ENCODE data around the gene GTF2I.

The GTF2I gene

DNA sequence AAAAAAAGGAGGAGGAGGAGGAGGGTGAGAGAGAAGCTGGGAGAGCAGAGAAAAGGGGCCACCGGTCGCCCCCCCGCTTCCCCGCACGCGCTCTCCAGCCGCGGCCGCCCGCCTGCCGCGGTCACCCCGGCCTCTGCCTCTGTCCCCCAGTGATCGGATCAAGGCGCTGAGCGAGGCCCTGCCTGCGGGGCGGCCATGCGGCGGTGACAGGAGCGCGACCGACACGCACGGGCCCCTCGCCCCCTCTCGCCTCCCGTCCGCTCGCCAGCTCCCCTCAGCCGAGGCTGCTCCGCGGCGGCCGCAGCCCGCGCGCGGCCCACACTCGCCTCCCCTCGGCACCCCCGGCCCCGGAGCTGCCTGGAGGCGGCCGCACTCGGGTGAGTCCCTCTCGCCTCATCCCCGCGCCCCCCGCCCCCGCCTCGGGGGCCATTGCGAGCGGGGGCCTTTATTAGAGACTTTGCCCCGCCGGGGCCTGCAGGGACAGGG is at the start of gene GTF2I:
Gene GTF2I, plus strand, starts transcription at position 27 of the 486 bp plus-strand sequence. CDS start 31,411 bp downstream, outside the sequence.
- TF ChIP-seq EZH2phosphoT487 (IDR thresholded peaks at IDR 0.05; ENCODE audit: borderline replicate concordance) = no peak
- TF ChIP-seq, protein P1, sequence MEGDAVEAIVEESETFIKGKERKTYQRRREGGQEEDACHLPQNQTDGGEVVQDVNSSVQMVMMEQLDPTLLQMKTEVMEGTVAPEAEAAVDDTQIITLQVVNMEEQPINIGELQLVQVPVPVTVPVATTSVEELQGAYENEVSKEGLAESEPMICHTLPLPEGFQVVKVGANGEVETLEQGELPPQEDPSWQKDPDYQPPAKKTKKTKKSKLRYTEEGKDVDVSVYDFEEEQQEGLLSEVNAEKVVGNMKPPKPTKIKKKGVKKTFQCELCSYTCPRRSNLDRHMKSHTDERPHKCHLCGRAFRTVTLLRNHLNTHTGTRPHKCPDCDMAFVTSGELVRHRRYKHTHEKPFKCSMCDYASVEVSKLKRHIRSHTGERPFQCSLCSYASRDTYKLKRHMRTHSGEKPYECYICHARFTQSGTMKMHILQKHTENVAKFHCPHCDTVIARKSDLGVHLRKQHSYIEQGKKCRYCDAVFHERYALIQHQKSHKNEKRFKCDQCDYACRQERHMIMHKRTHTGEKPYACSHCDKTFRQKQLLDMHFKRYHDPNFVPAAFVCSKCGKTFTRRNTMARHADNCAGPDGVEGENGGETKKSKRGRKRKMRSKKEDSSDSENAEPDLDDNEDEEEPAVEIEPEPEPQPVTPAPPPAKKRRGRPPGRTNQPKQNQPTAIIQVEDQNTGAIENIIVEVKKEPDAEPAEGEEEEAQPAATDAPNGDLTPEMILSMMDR (conservative IDR thresholded peaks at IDR 0.05; ENCODE audit: low read length) = no peak
- no peaks in the 10 kb centered on the region; the same call in 1 of the 2 replicates for H3F3A ChIP-seq (ENCODE audit: low read depth)
- peaks cover 60% of the 10 kb centered on the region for H3K79me2 ChIP-seq (ENCODE audit: insufficient read depth, low read length)
- peak within 1 kb of the TSS; percentile 68 for H2AFZ ChIP-seq (ENCODE audit: low read length)
- peaks cover 34% of the 10 kb centered on the region for H3K4me1 ChIP-seq (ENCODE audit: insufficient read depth, low read length, poor library complexity, severe bottlenecking)
- H3K36me3 ChIP-seq (ENCODE audit: insufficient read depth, low read length) = no peaks in the 10 kb centered on the region
- no peaks in the 10 kb centered on the region for H3K9me2 ChIP-seq (replicated peaks; ENCODE audit: low read depth, low read length)
- H3K27me3 ChIP-seq (ENCODE audit: insufficient read depth, low read length, poor library complexity, severe bottlenecking) = peaks cover 5% of the 10 kb centered on the region
- peak within 1 kb of the TSS; percentile 88 for H3K4me2 ChIP-seq (ENCODE audit: low read depth, low read length, poor library complexity, severe bottlenecking)
- peak within 1 kb of the TSS; percentile 99 for H3K9ac ChIP-seq (ENCODE audit: low read depth, low read length, poor library complexity, severe bottlenecking)
- H4K20me1 ChIP-seq (ENCODE audit: insufficient read depth, low read length, poor library complexity, severe bottlenecking) = peaks cover 43% of the 10 kb centered on the region
- H3K9me3 ChIP-seq (ENCODE audit: insufficient read depth, low read depth, low read length) = no peaks in the 10 kb centered on the region
- H3K4me3 ChIP-seq (ENCODE audit: low read length, poor library complexity, severe bottlenecking) = peak within 1 kb of the TSS; percentile 84

DNA sequence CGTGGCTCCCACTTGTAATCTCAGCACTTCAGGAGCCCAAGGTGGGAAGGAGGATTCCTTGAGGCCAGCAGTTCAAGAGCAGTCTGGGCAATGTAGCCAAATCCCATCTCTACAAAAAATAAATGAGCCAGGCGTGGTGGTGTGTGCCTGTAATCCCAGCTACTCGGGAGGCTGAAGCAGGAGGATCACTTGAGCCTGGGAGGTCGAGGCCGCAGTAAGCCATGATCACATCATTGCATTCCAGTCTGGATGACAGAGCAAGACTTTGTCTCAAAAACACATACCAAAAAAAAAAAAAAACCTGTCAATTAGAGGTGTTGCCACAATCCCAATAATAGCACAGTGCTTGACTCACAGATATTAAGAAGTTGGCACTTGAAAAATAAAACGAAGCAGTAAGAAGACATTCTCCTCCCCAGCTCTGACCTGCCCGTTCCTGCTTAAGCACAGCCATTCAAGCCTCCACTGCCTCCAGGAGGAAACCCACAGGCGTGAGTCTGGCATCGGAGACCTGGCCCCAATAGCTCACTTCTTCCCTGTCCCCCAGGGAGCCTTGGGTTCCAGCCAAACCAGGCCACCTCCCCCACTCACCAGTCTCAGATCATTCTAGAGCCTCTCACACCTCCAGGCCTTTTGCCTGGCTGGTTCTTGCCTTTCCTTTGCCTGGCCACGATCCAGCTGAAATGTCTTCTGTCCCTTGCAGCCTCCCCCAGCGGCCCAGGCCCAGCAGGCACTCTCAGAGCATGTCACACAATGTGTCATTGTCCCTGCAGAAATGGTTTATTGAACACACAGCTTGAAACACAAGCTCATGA is 45.3 kb upstream of the GTF2I start:
- H3K36me3 ChIP-seq (ENCODE audit: insufficient read depth, low read length) = no peaks in the 10 kb centered on the region
- no peaks in the 10 kb centered on the region for H3K9me3 ChIP-seq (ENCODE audit: insufficient read depth, low read depth, low read length)
- no peaks in the 10 kb centered on the region for H3K9me2 ChIP-seq (replicated peaks; ENCODE audit: low read depth, low read length)
- H3K4me2 ChIP-seq (ENCODE audit: low read depth, low read length, poor library complexity, severe bottlenecking) = no peak overlapping the region
- no peak overlapping the region for H3K9ac ChIP-seq (ENCODE audit: low read depth, low read length, poor library complexity, severe bottlenecking)
- H3K79me2 ChIP-seq (ENCODE audit: insufficient read depth, low read length) = no peaks in the 10 kb centered on the region
- H3K4me1 ChIP-seq (ENCODE audit: insufficient read depth, low read length, poor library complexity, severe bottlenecking) = peaks cover 8% of the 10 kb centered on the region
- H3F3A ChIP-seq (ENCODE audit: low read depth) = no peaks in the 10 kb centered on the region
- H3K4me3 ChIP-seq (ENCODE audit: low read length, poor library complexity, severe bottlenecking) = no peak overlapping the region
- TF ChIP-seq EZH2phosphoT487 (IDR thresholded peaks at IDR 0.05; ENCODE audit: borderline replicate concordance) = no peak
- TF ChIP-seq, protein P1 (conservative IDR thresholded peaks at IDR 0.05; ENCODE audit: low read length) = no peak
- no peaks in the 10 kb centered on the region for H3K27me3 ChIP-seq (ENCODE audit: insufficient read depth, low read length, poor library complexity, severe bottlenecking)
- H4K20me1 ChIP-seq (ENCODE audit: insufficient read depth, low read length, poor library complexity, severe bottlenecking) = no peaks in the 10 kb centered on the region
- no peak overlapping the region for H2AFZ ChIP-seq (ENCODE audit: low read length)

DNA sequence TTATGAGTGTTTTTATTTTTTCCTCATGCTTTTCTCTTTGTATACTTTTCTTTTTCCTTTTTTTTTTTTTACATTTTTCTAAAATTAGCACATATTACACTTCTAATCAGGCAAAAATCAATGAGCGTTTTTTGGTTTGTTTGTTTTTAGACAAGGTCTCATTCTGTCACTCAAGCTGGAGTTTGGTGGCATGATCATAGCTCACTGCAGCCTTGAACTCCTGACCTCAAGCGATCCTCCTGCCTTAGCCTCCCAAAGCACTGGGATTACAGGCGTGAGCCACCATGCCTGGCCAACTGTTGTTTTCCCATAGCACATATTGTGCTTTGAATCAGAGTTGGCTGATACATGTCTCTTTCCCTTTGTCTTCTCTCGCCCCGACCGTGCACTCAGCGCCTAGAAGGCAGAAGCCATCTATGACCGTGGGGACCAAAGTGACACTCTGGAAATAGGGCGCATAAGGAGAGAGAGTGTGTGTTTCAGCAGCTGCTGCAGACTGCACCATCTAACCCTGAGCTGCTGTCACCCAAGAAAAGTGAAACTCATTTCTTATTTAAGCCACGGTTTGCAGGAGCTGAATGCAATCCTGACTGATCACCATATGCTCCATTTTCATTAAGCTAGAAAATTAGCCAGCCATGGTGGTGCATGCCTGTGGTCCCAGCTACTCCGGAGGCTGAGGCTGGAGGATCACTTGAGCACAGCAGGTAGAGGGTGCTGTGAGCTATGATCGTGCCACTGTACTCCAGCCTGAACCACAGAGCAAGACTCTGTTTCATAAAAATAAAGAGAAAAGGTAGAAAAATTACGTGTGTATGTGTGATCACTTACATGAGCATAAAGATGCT is 41.4 kb upstream of the GTF2I start:
- H3F3A ChIP-seq (ENCODE audit: low read depth) = no peaks in the 10 kb centered on the region
- peaks cover 14% of the 10 kb centered on the region for H3K4me1 ChIP-seq (ENCODE audit: insufficient read depth, low read length, poor library complexity, severe bottlenecking)
- no peaks in the 10 kb centered on the region for H3K36me3 ChIP-seq (ENCODE audit: insufficient read depth, low read length)
- no peaks in the 10 kb centered on the region for H3K9me2 ChIP-seq (replicated peaks; ENCODE audit: low read depth, low read length)
- no peaks in the 10 kb centered on the region for H3K9me3 ChIP-seq (ENCODE audit: insufficient read depth, low read depth, low read length)
- no peaks in the 10 kb centered on the region for H3K27me3 ChIP-seq (ENCODE audit: insufficient read depth, low read length, poor library complexity, severe bottlenecking)
- no peak for TF ChIP-seq EZH2phosphoT487 (IDR thresholded peaks at IDR 0.05; ENCODE audit: borderline replicate concordance)
- TF ChIP-seq, protein P1 (conservative IDR thresholded peaks at IDR 0.05; ENCODE audit: low read length) = no peak
- no peak overlapping the region for H3K4me3 ChIP-seq (ENCODE audit: low read length, poor library complexity, severe bottlenecking)
- no peaks in the 10 kb centered on the region for H3K79me2 ChIP-seq (ENCODE audit: insufficient read depth, low read length)
- no peak overlapping the region for H3K4me2 ChIP-seq (ENCODE audit: low read depth, low read length, poor library complexity, severe bottlenecking)
- H3K9ac ChIP-seq (ENCODE audit: low read depth, low read length, poor library complexity, severe bottlenecking) = no peak overlapping the region
- H4K20me1 ChIP-seq (ENCODE audit: insufficient read depth, low read length, poor library complexity, severe bottlenecking) = no peaks in the 10 kb centered on the region
- no peak overlapping the region for H2AFZ ChIP-seq (ENCODE audit: low read length)
